CD4-positive, alpha-beta T cell (primary cell): Measurements from ENCODE around the gene SLC19A1. TPM values are rescaled to one million over a fixed set of nuclear protein-coding genes. Genes with fewer than 3 reads are reported as not detected.

ENCODE experiments used
- ATAC-seq: fragments of 200-7000 bp; cut with Tn5 transposase; one replicate; pipeline ENCODE4 v1.10.0; 2022; ENCODE audit warnings: mild to moderate bottlenecking; ENCODE audit not compliant: poor library complexity
- CTCF ChIA-PET: fragments of 350-600 bp; sonication (Branson Sonifier 250); formaldehyde crosslinking; loops from one replicate; lab custom pipeline; 2021; ENCODE audit warnings: antibody characterized with exemption, inconsistent platforms; lab: Charles Lee
- POLR2A ChIA-PET: fragments of 350-600 bp; sonication (Branson Sonifier 250); formaldehyde crosslinking; loops from one replicate; lab custom pipeline; 2021; ENCODE audit warnings: antibody characterized with exemption, inconsistent platforms; lab: Charles Lee
- DNase-seq, 14 experiments: peaks; one replicate each; pipeline ENCODE4 v3.0.0-alpha.2; 2013 to 2020; ENCODE audit warnings: mixed read lengths in 2 of 14
- H3K27ac ChIP-seq, 2 donors: one replicate each; pipeline versions ENCODE4 v1.5.1 to v1.7.0; 2013; ENCODE audit warnings: low read length in 2 of 2, low read depth in 1 of 2, mild to moderate bottlenecking in 1 of 2
- H3K27me3 ChIP-seq, 2 experiments: 1 replicate in 1 of 2; 2 replicates in 1 of 2; pipeline versions ENCODE4 v1.6.1 to v1.7.0; 2013; ENCODE audit warnings: low read length in 2 of 2, control low read depth in 1 of 2, mild to moderate bottlenecking in 1 of 2, moderate library complexity in 1 of 2; ENCODE audit not compliant: insufficient read depth in 2 of 2, control insufficient read depth in 1 of 2
- H3K36me3 ChIP-seq: one replicate; pipeline ENCODE4 v1.6.1; 2013; ENCODE audit warnings: low read length, control low read depth; ENCODE audit not compliant: insufficient read depth
- H3K4me1 ChIP-seq: one replicate; pipeline ENCODE4 v1.6.1; 2013; ENCODE audit warnings: low read length, control low read depth; ENCODE audit not compliant: insufficient read depth
- H3K4me3 ChIP-seq: one replicate; pipeline ENCODE4 v1.5.1; 2013; ENCODE audit warnings: mild to moderate bottlenecking, low read length, moderate library complexity
- H3K9me3 ChIP-seq, 2 experiments: 1 replicate in 1 of 2; 2 replicates in 1 of 2; pipeline versions ENCODE4 v1.6.1 to v1.7.0; 2013; ENCODE audit warnings: low read length in 2 of 2, mild to moderate bottlenecking in 2 of 2, control low read depth in 1 of 2, moderate library complexity in 1 of 2; ENCODE audit not compliant: control insufficient read depth in 1 of 2, insufficient read depth in 1 of 2
- H3K27ac Mint-ChIP-seq: one replicate; pipeline ENCODE4 v1.8.0; 2020; ENCODE audit warnings: mixed read lengths
- H3K27me3 Mint-ChIP-seq: one replicate; pipeline ENCODE4 v1.8.0; 2021; ENCODE audit warnings: mixed read lengths
- H3K36me3 Mint-ChIP-seq: one replicate; pipeline ENCODE4 v1.8.0; 2021; ENCODE audit warnings: low read depth, mixed read lengths
- H3K4me1 Mint-ChIP-seq: one replicate; pipeline ENCODE4 v1.8.0; 2021; ENCODE audit warnings: low read depth, mixed read lengths
- H3K4me3 Mint-ChIP-seq: one replicate; pipeline ENCODE4 v1.8.0; 2020; ENCODE audit warnings: mild to moderate bottlenecking, mixed read lengths
- H3K9me3 Mint-ChIP-seq: one replicate; pipeline ENCODE4 v1.8.0; 2020; ENCODE audit warnings: mixed read lengths
- intact Hi-C, 2 experiments: fragments of 100-400 bp; cut with DNase I in 1 of 2; cut with micrococcal nuclease in 1 of 2; formaldehyde crosslinking; loops; one replicate each; pipeline versions ENCODE4 v1.15.1 to v1.9.0; 2023 to 2025; cut with DNase I, micrococcal nuclease
- total RNA-seq, 174 experiments: library from RNA in 2 of 174; stranded (reverse) in 2 of 174; gene quantifications; one replicate each; pipeline ENCODE4 v1.2.3 and lab custom pipeline; 2021 to 2026
- TF ChIP-seq, protein P1 (sequence below): fragments of 200-600 bp; IDR thresholded peaks from one replicate; pipeline ENCODE4 v1.8.0; 2022; ENCODE audit warnings: antibody characterized with exemption, mild to moderate bottlenecking

The SLC19A1 gene
- total RNA-seq, 2 experiments from 2014 or later = 11.5 to 12.0 TPM

- peaks cover 13% of the 10 kb centered on the region for H3K36me3 Mint-ChIP-seq
- H3K27me3 Mint-ChIP-seq = no peaks in the 10 kb centered on the region
- H3K27ac Mint-ChIP-seq = peak overlapping the region; percentile 33
- H3K9me3 Mint-ChIP-seq = no peaks in the 10 kb centered on the region
- Histone ChIP-seq H3K4me3 (no peak overlapping the region), H3K9me3 (peaks cover 0 to 6% of the 10 kb centered on the region in 2 experiments), H3K4me1 (peaks cover 30% of the 10 kb centered on the region), H3K27ac (no peak overlapping the region), H3K27me3 (no peaks in the 10 kb centered on the region), H3K36me3 (peaks cover 16% of the 10 kb centered on the region)
- TF ChIP-seq, protein P1, sequence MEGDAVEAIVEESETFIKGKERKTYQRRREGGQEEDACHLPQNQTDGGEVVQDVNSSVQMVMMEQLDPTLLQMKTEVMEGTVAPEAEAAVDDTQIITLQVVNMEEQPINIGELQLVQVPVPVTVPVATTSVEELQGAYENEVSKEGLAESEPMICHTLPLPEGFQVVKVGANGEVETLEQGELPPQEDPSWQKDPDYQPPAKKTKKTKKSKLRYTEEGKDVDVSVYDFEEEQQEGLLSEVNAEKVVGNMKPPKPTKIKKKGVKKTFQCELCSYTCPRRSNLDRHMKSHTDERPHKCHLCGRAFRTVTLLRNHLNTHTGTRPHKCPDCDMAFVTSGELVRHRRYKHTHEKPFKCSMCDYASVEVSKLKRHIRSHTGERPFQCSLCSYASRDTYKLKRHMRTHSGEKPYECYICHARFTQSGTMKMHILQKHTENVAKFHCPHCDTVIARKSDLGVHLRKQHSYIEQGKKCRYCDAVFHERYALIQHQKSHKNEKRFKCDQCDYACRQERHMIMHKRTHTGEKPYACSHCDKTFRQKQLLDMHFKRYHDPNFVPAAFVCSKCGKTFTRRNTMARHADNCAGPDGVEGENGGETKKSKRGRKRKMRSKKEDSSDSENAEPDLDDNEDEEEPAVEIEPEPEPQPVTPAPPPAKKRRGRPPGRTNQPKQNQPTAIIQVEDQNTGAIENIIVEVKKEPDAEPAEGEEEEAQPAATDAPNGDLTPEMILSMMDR = no peak
- intact Hi-C loops = no loop called here
- CTCF ChIA-PET = interaction anchor here (0.6 kb wide), 1 partner anchor 35 kb away, joined by 3 read pairs; no protein-coding TSS in a partner anchor
- DNase-seq (peak in 1 of 14 experiments; percentile 5), ATAC-seq (no peak)
- H3K4me1 Mint-ChIP-seq = peaks cover 12% of the 10 kb centered on the region
- H3K4me3 Mint-ChIP-seq = no peak overlapping the region
- POLR2A ChIA-PET = no interaction called here
These were observed 7.5 kb downstream of the SLC19A1 start for GRCh38 chr21:45534636-45535331.

GRCh38 chr21:45533846-45534635 is 8.2 kb downstream of the SLC19A1 start:
- H3K36me3 ChIP-seq = peaks cover 22% of the 10 kb centered on the region
- H3K4me1 ChIP-seq = peaks cover 30% of the 10 kb centered on the region
- TF ChIP-seq, protein P1 = no peak
- ATAC-seq (no peak), DNase-seq (peak in 1 of 14 experiments; percentile 1)
- intact Hi-C loops = no loop called here
- H3K27me3 Mint-ChIP-seq = no peaks in the 10 kb centered on the region
- peak overlapping the region; percentile 33 for H3K27ac Mint-ChIP-seq
- H3K27ac ChIP-seq = no peak overlapping the region
- peaks cover 12% of the 10 kb centered on the region for H3K4me1 Mint-ChIP-seq
- CTCF ChIA-PET = no interaction called here
- H3K4me3 Mint-ChIP-seq = no peak overlapping the region
- POLR2A ChIA-PET = interaction anchor here (0.6 kb wide), 1 partner anchor 1936 kb away, joined by 3 read pairs; no protein-coding TSS in a partner anchor
- H3K4me3 ChIP-seq = no peak overlapping the region
- peaks cover 0 to 6% of the 10 kb centered on the region in 2 experiments for H3K9me3 ChIP-seq
- no peaks in the 10 kb centered on the region for H3K27me3 ChIP-seq
- no peaks in the 10 kb centered on the region for H3K9me3 Mint-ChIP-seq
- H3K36me3 Mint-ChIP-seq = peaks cover 13% of the 10 kb centered on the region

DNA sequence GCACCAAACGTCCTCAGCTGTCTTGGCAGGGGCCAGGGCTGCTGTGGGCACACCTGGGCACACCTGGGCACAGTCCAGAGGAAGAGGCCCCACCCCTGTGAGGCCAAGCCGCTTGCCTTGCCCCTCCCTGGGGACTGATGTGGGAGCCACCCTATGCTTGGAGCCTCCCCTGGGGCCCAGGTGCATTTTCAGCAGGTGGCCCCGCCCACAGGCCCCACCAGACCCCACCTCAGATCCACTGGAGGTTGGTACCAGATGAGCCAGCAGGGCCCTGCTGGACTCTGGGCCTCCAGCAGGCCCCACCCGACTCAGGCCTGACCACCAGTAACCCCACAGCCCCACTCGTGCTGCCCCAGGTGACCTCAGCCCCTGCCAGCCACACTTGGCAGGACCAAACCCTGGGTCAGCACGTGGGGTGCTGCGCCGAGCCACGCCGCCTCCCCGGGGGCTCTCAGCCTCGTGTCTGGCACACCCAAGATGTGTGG is 8.8 kb downstream of the SLC19A1 start:
- no peak for ATAC-seq
- peak in 1 of 14 experiments; percentile 5 for DNase-seq
- Histone ChIP-seq H3K36me3 (peaks cover 24% of the 10 kb centered on the region), H3K27ac (peak overlapping the region in 1 of 2 donors; percentile 4), H3K4me3 (no peak overlapping the region), H3K27me3 (no peaks in the 10 kb centered on the region), H3K9me3 (peaks cover 0 to 6% of the 10 kb centered on the region in 2 experiments), H3K4me1 (peaks cover 30% of the 10 kb centered on the region)
- no peaks in the 10 kb centered on the region for H3K27me3 Mint-ChIP-seq
- H3K27ac Mint-ChIP-seq = no peak overlapping the region
- H3K4me1 Mint-ChIP-seq = peaks cover 12% of the 10 kb centered on the region
- H3K9me3 Mint-ChIP-seq = no peaks in the 10 kb centered on the region
- H3K36me3 Mint-ChIP-seq = peaks cover 13% of the 10 kb centered on the region
- TF ChIP-seq, protein P1 = no peak
- H3K4me3 Mint-ChIP-seq = no peak overlapping the region
- ChIA-PET POLR2A (interaction anchor here (0.6 kb wide), 1 partner anchor 1936 kb away, joined by 3 read pairs; no protein-coding TSS in a partner anchor), CTCF (no interaction called here)
- intact Hi-C loops = no loop called here
